Right cardiac atrium (tissue), 5 donors: Measurements from ENCODE around the gene FOXO3. TPM values are rescaled to one million over a fixed set of nuclear protein-coding genes. Genes with fewer than 3 reads are reported as not detected.

Experiments
- ATAC-seq, 2 donors: fragments of 200-7000 bp; cut with Tn5 transposase; one replicate each; pipeline versions ENCODE4 v1.8.0 to v1.9.1; 2020; ENCODE audit warnings: moderate library complexity in 2 of 2, mild to moderate bottlenecking in 1 of 2
- DNase-seq, 3 donors: peaks; one replicate each; pipeline ENCODE4 v3.0.0-alpha.2; 2020
- H3K27ac ChIP-seq: one replicate; pipeline ENCODE4 v1.5.1; 2013; ENCODE audit warnings: mild to moderate bottlenecking, low read length, control low read depth, moderate library complexity
- H3K27me3 ChIP-seq: one replicate; pipeline ENCODE4 v1.6.1; 2013; ENCODE audit not compliant: control insufficient read depth, insufficient read depth
- H3K4me1 ChIP-seq: one replicate; pipeline ENCODE4 v1.6.1; 2013; ENCODE audit warnings: low read length; ENCODE audit not compliant: control insufficient read depth, insufficient read depth
- H3K4me3 ChIP-seq: one replicate; pipeline ENCODE4 v1.5.1; 2013; ENCODE audit warnings: low read length, control low read depth
- H3K9me3 ChIP-seq: one replicate; pipeline ENCODE4 v1.6.1; 2013; ENCODE audit warnings: low read length; ENCODE audit not compliant: control insufficient read depth
- WGBS: extraction: QIAGEN DNeasy Blood & Tissue Kit; methylation state at CpG from one replicate; pipeline ENCODE4 v1.1.7; 2013; 5-methylcytosine and 5-hydroxymethylcytosine counted together
- intact Hi-C, 4 donors: fragments of 100-400 bp; cut with DNase I; formaldehyde crosslinking; loops; one replicate each; pipeline versions ENCODE4 v1.11.0 to v1.14.0; 2022 to 2023
- polyA plus RNA-seq: library from polyadenylated mRNA; stranded (reverse); fragments of 200-250 nt; gene quantifications from one replicate; pipeline ENCODE4 v1.2.3, GENCODE V29; 2013
- total RNA-seq, 4 donors: library from RNA; stranded (reverse); fragmentation: NEBNext Ultra II Directional; extraction: Animal tissue kit (Norgen Biotek cat#: 25700); gene quantifications; one replicate each; pipeline ENCODE4 v1.2.1, GENCODE V29; 2021
- donor health status: healthy with polysubstance abuse.
- donor health status: DM: no; HTN: yes; CAD: no.
- donor health status: DM: no; HTN: no; CAD: no.
- donor health status: DM: no; HTN: yes; CAD: no; lungs with severe emphysema.
- donor health status: DM: yes; HTN: yes; CAD: no.

Gene FOXO3
- total and polyA plus RNA-seq, 5 donors = 16.4 to 50.0 (median 38.5) TPM

GRCh38 chr6:108702106-108702851, 141.6 kb downstream of the FOXO3 start:
- Histone ChIP-seq H3K27ac (no peak overlapping the region), H3K4me1 (peaks cover 9% of the 10 kb centered on the region), H3K27me3 (no peaks in the 10 kb centered on the region), H3K9me3 (no peaks in the 10 kb centered on the region), H3K4me3 (no peak overlapping the region)
- no peak for DNase-seq
- 99% methylated on average over 1 of the region's 1 CpG for WGBS
- intact Hi-C loops = no loop called here
- no peak for ATAC-seq

GRCh38 chr6:108706649-108707048, 145.9 kb downstream of the FOXO3 start:
- Histone ChIP-seq H3K4me1 (no peaks in the 10 kb centered on the region), H3K9me3 (no peaks in the 10 kb centered on the region), H3K27ac (no peak overlapping the region), H3K4me3 (no peak overlapping the region), H3K27me3 (no peaks in the 10 kb centered on the region)
- ATAC-seq = no peak
- WGBS = 91% methylated on average over 8 of the region's 8 CpGs
- intact Hi-C loops = no loop called here
- DNase-seq = no peak

GRCh38 chr6:108707328-108707976, 146.7 kb downstream of the FOXO3 start:
- WGBS = 77% methylated on average over 8 of the region's 8 CpGs
- Histone ChIP-seq H3K27ac (no peak overlapping the region), H3K27me3 (no peaks in the 10 kb centered on the region), H3K4me3 (no peak overlapping the region), H3K4me1 (no peaks in the 10 kb centered on the region), H3K9me3 (no peaks in the 10 kb centered on the region)
- intact Hi-C loops = no loop called here
- no peak for ATAC-seq
- no peak for DNase-seq

DNA sequence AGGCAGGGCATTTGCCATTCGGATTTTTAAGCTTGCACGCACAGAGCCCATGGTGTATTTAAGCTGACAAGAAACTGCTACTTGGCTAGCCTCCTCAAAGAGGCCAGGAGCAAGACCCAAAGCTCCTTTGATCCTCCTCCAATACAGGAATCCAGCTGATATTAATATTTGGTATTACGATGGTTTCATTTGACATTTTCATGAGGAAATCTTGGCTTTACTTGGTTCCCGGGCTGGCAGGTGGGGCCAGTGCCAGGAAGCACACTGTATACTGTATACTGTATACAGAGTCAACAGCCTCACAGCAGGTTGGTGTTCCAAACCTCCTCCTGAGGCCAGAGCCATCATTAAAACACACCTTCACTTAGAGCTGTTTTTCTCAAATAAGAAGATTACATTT, 149.3 kb downstream of the FOXO3 start:
- no peaks in the 10 kb centered on the region for H3K9me3 ChIP-seq
- 84% methylated on average over 4 of the region's 4 CpGs for WGBS
- H3K27ac ChIP-seq = no peak overlapping the region

DNA sequence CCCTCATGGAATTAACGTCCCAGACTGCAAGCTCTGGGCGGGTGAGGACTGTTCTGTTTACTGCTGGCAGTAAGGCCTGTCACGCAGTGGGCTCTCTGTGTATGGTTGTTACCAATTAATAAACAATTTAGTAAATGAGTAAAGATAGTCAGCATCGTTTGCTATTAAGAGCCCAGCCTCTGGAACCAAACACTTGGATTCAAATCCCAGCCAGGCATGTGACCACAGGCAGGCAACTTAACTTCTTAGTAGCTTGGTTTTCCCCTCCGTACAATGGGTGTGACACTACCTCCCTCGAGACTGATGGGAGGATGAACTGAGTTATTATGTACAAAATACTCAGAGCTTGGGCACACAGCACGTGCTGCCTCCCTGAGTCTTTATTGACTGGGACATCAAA, 149.8 kb downstream of the FOXO3 start:
- H3K27ac ChIP-seq = no peak overlapping the region
- DNase-seq (no peak), ATAC-seq (no peak)
- H3K27me3 ChIP-seq = no peaks in the 10 kb centered on the region
- H3K4me3 ChIP-seq = no peak overlapping the region
- no peaks in the 10 kb centered on the region for H3K4me1 ChIP-seq
- intact Hi-C loops = no loop called here
- WGBS = 73% methylated on average over 7 of the region's 7 CpGs
- H3K9me3 ChIP-seq = no peaks in the 10 kb centered on the region

More for the DNA sequence above, 149.3 kb downstream of the FOXO3 start:
- no peak for ATAC-seq
- H3K4me1 ChIP-seq = no peaks in the 10 kb centered on the region
- DNase-seq = no peak
- no peak overlapping the region for H3K4me3 ChIP-seq
- intact Hi-C loops = no loop called here
- H3K27me3 ChIP-seq = no peaks in the 10 kb centered on the region

DNA sequence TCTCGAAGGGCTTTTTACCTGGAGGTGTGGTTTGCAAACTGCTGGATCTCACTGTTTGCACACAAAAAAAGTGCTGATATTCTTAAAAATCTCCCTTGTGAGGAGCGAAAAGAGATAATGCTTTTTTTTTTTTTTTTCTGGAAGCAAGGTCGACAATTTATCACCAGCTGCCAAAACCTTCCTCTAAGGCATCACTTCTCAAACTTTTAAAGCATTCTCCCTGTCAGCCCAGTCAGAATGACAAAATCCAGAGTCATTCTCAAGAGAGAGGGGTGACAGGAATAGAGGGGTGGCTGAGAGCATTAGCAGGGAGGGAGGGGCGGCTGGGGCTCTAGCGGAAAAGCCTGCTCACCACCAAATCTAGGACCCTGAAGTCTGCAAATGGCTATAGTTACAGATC, 150.4 kb downstream of the FOXO3 start:
- H3K27ac ChIP-seq = no peak overlapping the region
- ATAC-seq (no peak), DNase-seq (no peak)
- intact Hi-C loops = no loop called here
- H3K4me3 ChIP-seq = no peak overlapping the region
- H3K4me1 ChIP-seq = no peaks in the 10 kb centered on the region
- 45% methylated on average over 5 of the region's 5 CpGs for WGBS
- no peaks in the 10 kb centered on the region for H3K9me3 ChIP-seq
- H3K27me3 ChIP-seq = no peaks in the 10 kb centered on the region

DNA sequence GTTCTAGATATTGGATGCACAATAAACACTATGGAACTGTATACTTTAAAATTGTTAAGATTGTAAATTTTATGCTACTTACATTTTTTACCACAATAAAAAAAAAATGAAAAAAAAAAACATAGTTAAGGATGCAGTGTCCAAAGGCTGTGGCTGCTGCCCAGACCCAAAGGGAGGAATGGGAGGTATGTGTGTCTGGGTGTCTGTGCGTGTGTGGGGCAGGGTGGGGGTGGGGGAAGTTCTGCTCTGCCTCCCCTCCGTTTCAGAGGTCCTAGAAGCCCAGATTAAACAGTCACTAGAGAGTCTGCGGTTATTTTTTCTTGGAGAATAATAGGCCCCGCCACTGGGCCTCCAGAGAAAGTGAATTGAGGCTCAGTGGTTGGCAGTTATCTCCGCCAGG, 151.1 kb downstream of the FOXO3 start:
- Histone ChIP-seq H3K4me1 (no peaks in the 10 kb centered on the region), H3K9me3 (no peaks in the 10 kb centered on the region), H3K4me3 (no peak overlapping the region), H3K27me3 (no peaks in the 10 kb centered on the region), H3K27ac (no peak overlapping the region)
- 77% methylated on average over 5 of the region's 5 CpGs for WGBS
- ATAC-seq (no peak), DNase-seq (no peak)
- intact Hi-C loops = no loop called here

- Histone ChIP-seq H3K4me1 (no peaks in the 10 kb centered on the region), H3K9me3 (no peaks in the 10 kb centered on the region), H3K4me3 (no peak overlapping the region), H3K27ac (no peak overlapping the region), H3K27me3 (no peaks in the 10 kb centered on the region)
- 94% methylated on average over 2 of the region's 2 CpGs for WGBS
- ATAC-seq = no peak
- intact Hi-C loops = no loop called here
- DNase-seq = no peak
Measured at GRCh38 chr6:108712946-108713345, 152.2 kb downstream of the FOXO3 start.

DNA sequence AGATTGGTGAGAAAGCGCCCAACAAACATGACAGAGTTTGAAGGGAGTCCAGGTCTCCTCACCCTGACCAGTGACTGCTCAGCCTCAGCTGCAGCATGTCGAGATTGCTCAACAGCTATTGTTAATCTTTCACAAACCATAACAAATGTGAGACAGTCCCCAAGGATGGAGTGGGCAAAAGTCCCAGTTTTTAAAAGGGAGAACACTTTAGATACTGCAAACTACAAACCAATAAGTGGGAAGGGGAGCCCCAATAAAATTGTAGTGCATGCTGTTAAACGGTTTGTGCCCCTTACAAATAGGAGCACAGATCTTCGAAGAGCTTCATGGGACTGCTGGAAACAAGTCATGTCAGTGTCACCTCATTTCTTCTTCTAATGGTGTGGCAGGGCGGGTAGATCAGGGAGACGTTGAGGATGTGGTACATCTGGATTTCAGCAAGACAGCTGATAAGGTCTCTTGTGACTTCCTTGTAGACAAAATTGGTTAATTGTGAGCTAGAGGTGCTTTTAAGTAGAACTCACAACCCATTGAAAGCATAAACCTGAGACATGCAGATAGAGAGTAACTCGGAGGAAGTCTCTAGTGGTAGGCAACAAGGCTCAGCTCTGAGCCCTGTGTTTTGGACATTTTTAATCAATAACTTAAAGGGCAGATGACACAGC, 153.5 kb downstream of the FOXO3 start:
- no peaks in the 10 kb centered on the region for H3K9me3 ChIP-seq
- intact Hi-C loops = no loop called here
- 47% methylated on average over 7 of the region's 7 CpGs for WGBS
- DNase-seq (peak in 2 of 3 donors; percentile 39 to 73), ATAC-seq (peak; percentile 79 to 82)
- no peaks in the 10 kb centered on the region for H3K27me3 ChIP-seq
- no peak overlapping the region for H3K4me3 ChIP-seq
- H3K27ac ChIP-seq = no peak overlapping the region
- no peaks in the 10 kb centered on the region for H3K4me1 ChIP-seq

DNA sequence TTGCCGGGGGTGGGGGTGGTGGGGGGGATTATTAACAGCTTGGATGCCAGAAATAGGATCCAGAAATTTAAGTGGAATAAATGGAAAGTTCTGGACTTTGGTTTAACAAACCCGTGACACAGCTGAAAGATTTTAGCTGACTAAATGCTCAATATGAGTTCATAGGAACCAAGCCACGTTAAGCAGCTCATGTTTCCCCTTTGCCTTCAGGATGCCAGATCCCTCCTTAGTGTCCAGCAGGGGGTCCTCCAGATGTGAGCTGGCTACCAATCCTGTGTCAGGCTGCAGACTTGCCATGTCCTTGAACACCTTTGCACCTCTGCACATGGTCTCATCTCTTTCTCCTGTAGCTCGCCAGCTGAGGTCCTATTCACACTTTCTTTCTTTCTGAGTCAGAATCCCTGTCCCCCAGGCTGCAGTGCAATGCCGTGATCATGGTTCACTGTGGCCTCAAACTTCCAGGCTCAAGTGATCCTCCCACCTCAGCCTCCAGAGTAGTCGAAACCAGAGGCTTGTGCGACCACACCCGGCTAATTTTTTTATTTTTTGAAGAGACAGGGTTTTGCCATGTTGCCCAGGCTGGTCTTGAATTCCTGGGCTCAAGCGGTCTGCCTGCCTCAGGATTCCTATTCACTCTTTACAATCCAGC, 154.2 kb downstream of the FOXO3 start:
- ATAC-seq = no peak
- 79% methylated on average over 9 of the region's 9 CpGs for WGBS

DNA sequence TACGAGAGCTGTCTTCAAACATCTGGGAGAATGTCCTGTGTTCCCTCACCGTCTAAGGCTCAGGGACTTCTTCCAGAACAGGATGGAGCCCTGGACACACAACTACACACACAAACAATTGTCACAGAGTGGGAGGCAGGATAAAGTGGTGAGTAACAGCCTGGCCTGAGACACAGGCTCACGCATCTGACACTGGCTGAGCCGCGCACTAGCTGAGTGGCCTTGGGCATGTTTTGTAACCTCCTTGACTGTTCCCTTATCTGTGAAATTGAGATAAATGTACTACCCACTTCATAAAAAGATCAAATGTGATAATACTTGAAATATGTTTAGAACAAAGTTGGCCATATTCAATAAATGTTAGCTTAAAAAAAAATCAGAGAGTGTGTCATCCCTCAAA, 155.1 kb downstream of the FOXO3 start:
- no peaks in the 10 kb centered on the region for H3K9me3 ChIP-seq
- WGBS = 81% methylated on average over 5 of the region's 5 CpGs
- ATAC-seq (no peak), DNase-seq (no peak)
- H3K4me3 ChIP-seq = no peak overlapping the region
- H3K4me1 ChIP-seq = no peaks in the 10 kb centered on the region
- no peak overlapping the region for H3K27ac ChIP-seq
- intact Hi-C loops = no loop called here
- no peaks in the 10 kb centered on the region for H3K27me3 ChIP-seq

More for the DNA sequence above, 154.2 kb downstream of the FOXO3 start:
- intact Hi-C loops = no loop called here
- no peaks in the 10 kb centered on the region for H3K27me3 ChIP-seq
- no peaks in the 10 kb centered on the region for H3K4me1 ChIP-seq
- no peak for DNase-seq
- no peak overlapping the region for H3K27ac ChIP-seq
- H3K9me3 ChIP-seq = no peaks in the 10 kb centered on the region
- no peak overlapping the region for H3K4me3 ChIP-seq
